Activated T-cell treated with anti-CD3 and anti-CD28 coated beads for 48 hours (primary cell): ENCODE data around the gene KCP.
"Not testable (repeated sequence)": the region's sequence is repeated elsewhere in the genome, so short reads cannot be mapped to it uniquely, and the experiment has no call there.

Experiments used
- DNase-seq: peaks from one replicate; pipeline ENCODE4 v3.0.0-alpha.2; 2020; ENCODE audit warnings: low read depth

Gene KCP

DNA sequence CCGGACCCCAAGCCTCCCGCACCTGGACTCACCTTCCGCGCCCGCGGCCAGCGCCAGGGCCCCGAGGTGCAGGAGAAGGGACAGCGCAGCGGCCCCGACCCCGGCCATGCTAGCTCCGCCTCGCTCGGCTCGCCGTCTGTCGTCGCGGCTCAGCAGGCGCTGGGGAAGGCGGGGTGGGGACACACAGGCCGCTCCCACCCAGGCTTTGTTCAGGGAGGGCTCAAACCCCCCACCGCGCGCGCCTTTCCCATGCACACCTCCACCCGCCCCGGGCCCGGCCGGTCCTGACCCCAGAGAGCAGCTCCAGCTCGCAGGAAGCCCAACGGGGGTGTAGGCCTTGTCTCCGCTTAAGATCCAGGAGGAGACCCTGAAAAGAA lies at the start of gene KCP:
Gene KCP, minus strand, starts transcription at position 141 of the 377 bp plus-strand sequence. Its CDS starts 33 bp downstream, at position 108.
- DNase-seq: no peak

DNA sequence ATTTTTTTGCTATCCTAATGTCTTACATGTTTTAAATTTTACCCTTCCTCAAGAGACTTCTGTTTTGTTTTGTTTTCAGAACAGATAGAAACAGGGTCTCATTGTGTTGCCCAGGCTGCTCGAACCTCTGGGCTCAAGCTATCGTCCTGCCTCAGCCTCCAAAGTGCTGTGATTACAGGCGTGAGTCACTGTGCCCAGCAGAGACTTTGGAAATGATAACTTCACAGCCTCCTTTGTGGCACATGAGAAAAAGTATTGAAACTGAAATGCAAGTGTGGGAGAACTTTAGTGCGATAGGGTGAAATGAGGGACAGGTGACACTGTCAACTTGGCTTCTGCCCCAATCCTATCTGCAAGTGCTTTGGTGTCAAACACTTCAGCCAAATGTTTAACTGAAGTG lies 48.8 kb upstream of the KCP start:
- DNase-seq: no peak

DNA sequence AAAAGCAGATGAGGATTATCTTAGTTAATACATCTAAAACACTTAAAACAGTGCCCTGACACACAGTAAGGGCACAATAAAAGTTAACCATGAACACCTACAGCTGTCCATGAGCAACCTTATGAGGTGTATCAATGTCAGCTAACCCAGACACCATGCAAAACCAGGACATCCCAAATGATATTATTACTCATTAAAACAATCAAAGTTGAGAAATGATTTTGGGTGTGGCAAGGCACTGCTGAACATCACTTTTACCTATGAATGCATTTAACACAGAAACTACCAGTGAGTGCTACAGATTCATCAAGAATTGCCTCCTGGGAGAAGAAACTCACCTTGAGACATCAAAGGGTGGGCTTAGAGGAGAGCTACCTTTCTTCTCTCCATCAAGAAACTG lies 45.5 kb upstream of the KCP start:
- no peak for DNase-seq

DNA sequence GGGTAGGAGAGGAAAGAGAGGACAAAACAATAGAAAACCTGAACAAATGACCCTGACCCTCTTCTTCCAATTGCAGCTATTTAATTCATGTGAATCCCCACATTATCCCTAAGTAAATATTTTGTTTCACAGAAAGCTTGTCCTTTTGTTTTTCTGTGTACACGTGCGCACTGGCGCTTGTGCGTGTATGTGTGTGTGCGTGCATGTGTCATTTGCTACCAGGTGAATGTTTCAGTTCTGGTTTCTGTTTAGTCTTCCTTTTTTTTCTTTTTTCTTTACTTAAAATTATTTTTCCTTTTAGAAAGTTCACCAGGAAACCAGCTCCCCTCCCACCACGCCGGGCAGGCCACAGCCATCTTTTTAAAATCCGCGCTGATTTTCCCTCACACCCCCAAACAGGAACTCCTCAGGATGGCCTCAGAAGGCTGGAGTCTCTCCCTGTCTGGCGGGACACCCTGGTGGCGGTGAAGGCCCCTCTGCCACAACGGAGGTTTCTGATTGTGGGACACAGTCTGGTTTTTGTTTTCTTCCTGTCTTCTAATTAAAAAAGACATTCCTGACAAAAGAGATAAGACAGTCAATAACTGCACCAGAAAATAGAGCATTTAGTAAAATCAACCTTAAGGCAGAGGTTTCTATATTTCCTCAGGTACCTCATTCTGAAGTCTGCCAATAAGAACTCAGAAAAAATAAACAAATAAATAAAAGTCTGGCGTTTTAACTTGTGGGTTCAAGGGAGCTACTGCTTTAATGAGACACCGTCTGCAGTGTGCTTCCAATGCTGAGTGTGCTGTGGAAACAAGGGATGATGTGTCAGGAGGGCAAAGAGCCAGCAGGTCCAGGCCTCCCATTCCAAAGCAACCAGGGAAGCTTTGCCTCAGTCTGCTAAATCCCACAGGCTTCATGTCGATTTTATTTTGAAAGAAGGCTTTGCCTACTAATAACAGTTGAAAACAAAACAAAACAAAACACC lies 44.6 kb upstream of the KCP start:
- no peak for DNase-seq

DNA sequence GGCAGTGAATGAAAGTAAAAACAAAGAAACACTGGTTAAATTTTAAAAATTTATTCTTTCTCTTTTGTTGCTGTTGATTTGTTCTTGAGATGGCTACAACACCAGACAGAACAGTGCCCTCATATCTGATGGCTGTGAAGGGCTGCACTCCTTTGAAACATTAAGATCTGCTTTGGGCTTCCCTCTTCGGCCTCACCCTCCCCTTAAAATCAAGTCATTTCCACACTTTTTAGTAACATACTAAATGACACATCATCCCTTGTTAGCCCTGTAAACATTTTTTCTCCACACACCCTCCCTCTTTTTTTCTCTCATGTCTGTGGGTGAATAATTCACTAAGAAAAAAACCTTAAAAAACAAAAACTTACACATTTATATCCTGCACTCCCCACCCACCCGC lies 43.6 kb upstream of the KCP start:
- no peak for DNase-seq

DNA sequence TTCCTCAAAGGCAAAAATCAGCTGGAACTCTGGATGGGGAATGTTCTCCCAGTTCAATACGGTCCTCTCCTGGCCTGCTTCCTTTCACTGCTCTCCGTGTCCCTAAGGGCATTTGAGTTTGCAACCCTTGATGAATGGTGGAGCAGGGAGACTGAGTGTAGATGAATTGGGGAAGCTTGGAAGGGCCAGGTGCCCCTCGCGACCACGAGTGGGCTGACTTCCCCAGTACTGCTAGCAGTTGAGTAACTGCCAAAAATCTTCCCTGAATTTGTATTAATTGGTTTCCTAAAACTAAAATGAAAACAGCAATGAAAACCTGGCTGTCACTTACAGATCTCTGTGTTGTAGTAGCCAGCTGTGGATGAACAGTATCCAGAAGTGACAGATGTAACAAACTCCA lies 40.8 kb upstream of the KCP start:
- DNase-seq: no peak

DNA sequence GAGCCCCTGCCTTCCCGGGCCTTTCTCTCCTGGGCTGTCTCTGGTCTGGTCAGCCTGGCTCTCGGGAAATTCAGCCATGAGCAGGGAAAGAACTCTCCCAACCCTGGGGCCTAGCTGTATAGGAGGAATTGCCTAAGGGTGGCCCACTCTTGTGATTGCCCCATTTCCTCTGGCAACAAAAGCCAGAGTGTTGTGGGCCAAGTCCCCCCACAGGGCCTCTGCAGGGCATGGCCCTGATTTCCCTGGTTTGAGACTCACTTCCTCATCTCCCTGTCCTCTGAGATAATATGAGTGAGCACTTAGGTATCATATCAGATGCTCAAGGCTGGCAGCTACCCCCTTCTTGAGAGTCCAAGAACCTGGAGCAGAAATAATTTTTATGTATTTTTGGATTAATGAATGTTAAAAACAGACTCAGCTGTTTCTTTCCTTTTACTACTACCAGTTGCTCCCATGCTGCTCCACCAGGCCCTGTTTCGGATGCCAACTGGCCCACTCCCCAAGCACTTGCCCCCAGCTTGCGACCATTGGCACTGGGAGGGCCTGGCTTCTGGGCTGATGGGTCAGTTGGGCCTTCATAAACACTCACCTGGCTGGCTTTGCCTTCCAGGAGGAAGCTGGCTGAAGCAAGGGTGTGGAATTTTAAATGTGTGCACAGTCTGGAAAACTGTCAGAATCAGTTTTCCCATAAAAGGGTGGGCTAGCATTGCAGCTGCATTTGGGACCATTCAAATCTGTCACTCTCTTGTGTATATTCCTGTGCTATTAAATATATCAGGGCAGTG lies 38.7 kb upstream of the KCP start:
- DNase-seq: no peak

DNA sequence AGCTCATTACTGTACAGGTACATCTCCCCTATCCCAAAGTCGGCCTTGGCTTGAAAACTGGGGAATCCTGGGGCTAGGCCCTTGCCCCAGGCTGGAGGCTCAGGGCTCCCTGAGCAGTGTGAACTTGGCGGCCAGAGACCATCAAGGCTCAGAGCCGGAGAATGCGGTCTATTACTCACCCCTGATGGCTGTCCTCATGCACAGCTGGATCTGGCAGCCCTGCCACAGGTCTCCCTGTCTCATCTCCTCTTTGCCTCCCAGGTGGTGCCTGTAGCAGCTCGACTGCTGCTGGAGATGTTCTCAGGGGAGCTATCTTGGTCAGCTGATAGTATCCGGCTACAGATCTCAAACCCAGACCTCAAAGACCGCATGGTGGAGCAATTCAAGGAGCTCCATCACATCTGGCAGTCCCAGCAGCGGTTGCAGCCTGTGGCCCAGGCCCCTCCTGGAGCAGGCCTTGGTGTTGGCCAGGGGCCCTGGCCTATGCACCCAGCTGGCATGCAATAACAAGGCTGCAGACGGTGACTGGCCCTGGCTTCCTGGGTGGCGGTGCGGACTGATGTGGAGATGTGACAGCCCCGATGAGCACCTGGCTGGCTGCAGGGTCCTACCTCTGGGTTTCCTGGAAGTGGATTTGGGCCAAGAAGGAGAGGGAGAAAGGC lies 37.9 kb upstream of the KCP start:
- DNase-seq: no peak

DNA sequence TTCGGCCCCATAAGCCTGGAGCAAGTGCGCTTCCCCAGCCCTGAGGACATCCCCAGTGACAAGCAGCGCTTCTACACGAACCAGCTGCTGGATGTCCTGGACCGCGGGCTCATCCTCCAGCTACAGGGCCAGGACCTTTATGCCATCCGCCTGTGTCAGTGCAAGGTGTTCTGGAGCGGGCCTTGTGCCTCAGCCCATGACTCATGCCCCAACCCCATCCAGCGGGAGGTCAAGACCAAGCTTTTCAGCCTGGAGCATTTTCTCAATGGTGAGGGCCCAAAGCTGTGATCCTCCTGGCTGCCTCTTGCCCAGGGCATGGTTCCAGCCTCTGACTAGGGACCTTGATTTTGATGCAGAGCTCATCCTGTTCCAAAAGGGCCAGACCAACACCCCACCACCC lies 37.3 kb upstream of the KCP start:
- DNase-seq: no peak

DNA sequence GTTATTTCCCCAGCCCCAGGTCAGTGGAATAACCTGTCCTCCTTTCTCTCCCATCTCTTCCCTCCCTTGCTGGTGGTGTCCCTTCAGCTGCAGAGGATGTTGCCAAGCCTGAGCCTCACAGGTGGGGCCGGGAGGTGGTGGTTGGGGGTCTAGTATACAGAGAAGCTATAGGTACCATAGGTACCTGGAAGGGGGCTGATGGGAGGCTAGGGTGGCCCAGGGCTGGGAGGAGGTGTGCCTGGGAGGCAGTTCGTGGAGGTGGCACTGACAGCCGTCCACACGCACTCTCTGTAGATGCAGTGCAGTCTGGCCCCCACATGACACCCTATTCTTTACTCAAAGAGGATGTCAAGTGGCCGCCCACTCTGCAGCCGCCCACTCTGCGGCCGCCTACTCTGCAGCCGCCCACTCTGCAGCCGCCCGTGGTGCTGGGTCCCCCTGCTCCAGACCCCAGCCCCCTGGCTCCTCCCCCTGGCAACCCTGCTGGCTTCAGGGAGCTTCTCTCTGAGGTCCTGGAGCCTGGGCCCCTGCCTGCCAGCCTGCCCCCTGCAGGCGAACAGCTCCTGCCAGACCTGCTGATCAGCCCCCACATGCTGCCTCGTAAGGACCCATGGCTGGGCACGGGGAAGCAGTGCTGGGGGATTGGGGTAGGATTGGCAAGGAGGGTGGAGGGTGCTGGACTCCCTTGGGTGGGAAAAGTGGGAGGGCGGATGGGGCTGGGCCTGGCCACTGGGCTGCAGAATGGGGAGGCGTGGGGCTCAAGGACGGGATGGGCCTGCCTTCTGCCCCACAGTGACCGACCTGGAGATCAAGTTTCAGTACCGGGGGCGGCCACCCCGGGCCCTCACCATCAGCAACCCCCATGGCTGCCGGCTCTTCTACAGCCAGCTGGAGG lies 36.7 kb upstream of the KCP start:
- no peak for DNase-seq

DNA sequence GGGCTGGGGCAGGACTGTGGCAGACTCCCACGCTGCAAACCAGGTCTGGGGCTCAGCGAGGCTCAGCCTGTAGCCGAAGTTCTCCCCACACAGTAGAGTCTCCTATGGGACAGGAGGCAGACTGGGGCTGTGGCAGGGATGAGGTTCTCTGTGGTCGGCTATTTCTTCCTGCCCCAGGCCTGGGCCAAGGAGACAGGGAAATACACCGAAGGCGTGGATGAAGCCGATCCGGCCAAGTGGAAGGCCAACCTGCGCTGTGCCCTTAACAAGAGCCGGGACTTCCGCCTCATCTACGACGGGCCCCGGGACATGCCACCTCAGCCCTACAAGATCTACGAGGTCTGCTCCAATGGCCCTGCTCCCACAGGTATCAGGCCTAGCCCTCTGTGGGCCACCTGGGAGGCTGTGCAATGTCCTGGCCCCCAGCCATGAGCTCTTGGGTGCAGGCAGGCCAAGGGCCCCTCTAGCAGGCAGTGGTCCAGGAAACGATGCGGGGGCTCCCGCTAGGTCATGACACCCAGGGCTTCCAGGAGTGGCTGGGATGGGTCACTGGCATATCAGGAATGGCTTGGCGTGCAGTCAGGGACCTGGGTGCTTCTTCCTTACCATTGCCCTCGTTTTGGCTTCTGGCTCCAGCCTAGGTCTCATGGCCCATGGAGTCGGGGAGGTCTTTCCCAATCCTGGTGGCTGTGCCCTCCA lies 35.3 kb upstream of the KCP start:
- DNase-seq: no peak

DNA sequence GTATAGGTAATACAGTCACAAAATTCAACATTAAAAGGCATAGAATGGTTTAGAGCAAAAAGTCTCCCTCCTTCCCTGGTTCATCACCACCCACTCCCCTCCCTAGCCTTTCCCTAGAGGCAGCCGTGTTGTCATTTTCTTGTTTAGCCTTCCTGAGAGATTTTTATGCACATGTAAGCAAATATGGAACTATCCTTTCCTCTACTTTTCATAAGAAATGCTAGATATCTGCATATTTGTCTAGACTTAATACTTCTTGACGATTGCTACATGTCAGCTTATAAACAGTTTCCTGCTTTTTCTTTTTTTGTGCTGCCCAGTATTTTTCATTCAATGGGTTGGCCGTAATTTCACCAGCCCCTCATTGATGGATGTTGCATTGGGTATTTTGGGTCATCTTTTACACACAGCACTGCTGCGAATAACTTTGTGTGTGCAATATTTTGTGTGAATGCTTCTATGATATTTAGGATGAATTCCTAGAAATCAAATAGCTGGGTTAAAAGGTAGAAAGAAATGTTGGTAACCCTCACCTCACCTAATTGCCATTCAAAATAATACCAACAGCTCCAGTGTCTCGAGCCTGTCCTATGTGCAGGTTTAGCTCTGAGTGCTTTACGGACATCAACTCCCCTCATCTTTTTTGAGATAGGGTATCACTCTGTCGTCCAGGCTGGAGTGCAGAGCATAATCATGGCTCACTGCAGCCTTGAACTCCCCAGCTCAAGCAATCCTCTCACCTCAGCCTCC lies 34.2 kb upstream of the KCP start:
- DNase-seq: no peak

DNA sequence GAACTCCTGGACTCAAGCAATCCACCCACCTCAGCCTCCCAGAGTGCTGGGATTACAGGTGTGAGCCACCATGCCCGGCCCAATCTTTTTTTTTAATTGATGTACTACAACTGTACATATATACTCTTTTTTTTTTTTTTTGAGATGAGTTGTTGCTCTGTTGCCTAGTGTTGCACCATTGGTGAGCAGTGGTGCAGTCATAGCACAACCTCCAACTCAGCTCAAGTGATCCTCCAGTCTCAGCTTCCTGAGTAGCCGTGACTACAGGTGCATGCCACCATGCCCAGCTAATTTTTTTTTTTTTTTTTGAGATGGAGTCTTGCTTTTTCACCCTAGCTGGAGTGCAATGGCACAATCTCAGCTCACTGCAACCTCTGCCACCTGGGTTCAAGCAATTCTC lies 32.7 kb upstream of the KCP start:
- not testable (repeated sequence) for DNase-seq

DNA sequence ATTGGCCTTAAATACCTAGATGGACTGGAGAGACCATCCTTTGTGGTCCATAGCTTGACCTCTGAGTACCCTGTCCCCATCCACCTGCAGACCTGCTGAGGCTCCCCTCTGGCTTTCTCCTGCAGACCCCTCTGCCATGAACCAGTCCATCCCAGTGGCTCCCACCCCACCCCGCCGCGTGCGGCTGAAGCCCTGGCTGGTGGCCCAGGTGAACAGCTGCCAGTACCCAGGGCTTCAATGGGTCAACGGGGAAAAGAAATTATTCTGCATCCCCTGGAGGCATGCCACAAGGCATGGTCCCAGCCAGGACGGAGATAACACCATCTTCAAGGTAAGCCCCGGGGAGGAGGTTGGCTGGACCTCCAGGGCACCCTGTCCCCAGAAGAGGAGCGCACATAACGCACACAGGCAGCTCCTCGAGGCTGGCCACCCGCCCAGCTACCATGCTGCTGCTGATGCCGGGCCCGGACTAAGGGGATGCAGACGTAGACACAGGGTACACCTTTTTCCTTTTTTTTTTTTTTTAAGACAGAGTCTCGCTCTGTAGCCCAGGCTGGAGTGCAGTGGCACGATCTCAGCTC lies 31.5 kb upstream of the KCP start:
- DNase-seq: no peak

DNA sequence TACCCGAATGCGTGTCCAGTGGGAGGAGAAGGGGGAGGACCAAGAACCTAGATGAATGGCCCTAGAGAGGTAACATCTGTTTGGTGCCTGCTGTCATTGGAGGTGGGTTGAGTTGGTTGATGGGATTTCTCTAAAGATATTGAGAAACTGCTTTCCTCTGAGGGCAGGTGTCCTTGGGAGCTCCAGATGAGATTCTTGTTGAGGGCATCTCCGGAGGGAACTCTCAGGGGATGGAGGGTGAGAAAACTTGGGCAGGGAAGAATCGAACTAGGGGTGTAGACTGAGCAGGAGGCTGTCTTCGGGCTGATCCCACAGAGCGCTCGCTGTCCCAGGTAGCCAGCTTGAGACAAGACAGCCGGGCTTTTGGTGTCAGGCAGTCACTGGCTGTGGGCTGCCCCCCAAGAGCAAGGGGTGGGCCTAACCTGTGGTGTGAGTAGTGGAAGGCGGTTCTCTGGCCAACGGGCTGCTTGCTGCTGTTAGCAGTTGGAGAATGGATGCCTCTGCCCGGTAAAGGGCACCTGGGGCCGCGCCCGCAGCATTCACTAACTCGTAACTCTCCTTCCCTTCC lies 30.9 kb upstream of the KCP start:
- DNase-seq: no peak

DNA sequence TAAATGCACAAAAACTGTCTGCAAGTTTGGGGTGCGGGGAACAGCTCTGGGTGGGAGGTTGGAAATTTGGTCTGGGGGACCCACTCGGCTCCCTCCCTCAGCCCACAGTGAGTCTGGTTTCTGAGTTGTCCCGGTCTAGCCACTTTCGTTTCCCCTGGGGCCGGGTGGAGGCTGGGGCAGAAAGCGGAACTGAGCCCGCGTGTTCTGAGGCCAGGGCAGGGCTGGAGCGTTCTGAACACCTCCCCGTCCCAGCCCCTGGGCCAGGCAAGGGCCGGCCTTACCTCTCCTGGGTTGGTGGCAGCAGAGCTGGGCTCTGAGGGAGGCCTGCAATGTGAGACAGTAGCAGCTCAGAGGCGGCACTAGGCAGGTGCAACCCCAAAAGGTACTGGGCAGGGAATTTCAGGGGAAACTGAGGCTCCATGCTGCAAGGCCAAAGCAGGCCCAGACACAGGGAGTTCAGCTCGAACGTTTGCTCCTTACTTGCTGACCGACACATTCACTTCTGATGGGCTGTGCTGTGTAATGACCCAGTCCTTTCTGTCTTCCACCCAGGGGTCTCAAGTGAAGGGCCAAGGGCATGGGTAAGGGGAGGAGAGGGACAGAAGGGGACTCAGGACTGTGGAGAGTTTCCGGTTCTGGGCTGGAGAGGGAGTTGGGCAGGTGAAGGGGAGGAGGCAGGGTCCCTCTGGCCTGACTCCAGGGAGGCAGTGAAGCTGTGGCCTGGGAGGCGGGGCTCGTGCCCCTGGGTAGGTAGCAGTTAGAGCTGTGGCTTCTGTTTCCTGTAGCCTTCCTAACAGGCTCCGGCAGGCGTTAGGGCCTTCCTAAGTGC lies 30.2 kb upstream of the KCP start:
- DNase-seq: no peak

DNA sequence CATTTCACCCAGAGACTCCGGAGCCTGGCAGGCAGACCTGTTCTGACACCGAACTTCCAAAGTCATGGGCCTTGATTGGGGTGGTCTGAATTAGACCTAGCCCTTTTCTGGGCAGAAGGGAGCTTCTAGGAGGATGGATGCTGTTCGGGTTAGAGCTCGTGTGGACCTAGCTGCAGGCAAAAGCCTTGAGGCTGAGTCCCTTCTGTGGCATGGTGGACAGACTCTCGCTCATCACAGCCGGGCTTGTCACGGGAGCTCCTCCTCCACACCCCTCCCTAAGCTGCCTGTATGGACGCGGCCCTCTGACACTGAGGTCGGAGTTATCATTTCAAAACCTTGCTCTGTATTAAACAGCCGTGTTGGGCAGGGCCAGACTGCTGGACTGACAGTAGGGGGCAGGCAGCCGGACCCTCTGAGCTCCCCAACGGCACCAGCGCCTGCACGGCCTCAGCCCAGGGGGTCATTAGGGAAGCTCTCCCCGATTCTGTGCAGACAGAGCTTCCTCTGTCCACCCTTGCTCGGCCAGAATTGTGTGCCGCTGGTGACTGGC lies 29.4 kb upstream of the KCP start:
- no peak for DNase-seq
